Right lobe of liver (tissue), 4 donors: Measurements from ENCODE around the gene UGT1A8.

Source experiments
- POLR2A ChIP-seq: fragments of 450-650 bp; IDR thresholded peaks from one replicate; pipeline ENCODE4 v1.6.1; 2017; ENCODE audit warnings: antibody characterized with exemption, mild to moderate bottlenecking
- TF ChIP-seq, protein P1 (sequence below), 4 donors: fragments of 200-600 bp in 3 of 4; fragments of 450-650 bp in 1 of 4; IDR thresholded peaks; one replicate each; pipeline versions ENCODE4 v1.5.1 to v1.8.0; 2016 to 2022; ENCODE audit warnings: antibody characterized with exemption in 4 of 4, mild to moderate bottlenecking in 2 of 4
- donor health status: DM: no; HTN: no; CAD: no.
- donor health status: DM: no; HTN: no; CAD: no.
- donor health status: DM: no; HTN: yes; CAD: no.

DNA sequence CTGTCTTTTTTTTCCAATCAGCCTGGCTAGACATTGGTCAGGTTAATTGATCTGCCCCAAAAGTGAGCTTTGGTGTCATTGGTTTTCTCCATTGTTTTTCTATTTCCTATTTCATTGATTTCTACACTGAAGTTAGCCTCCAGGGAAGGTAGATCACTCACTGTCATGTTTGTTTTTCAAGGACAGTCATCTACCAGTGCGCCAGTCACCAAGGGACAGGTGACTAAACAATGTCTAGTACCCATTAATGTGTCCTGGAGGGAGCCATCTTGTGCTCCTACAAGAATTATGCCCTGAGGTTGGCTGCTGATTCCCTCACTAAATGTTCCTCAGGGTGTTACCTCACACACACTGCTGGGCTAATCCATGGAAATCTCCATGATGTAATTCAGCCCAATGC lies 33.2 kb upstream of the UGT1A8 start:
- TF ChIP-seq, protein P1, sequence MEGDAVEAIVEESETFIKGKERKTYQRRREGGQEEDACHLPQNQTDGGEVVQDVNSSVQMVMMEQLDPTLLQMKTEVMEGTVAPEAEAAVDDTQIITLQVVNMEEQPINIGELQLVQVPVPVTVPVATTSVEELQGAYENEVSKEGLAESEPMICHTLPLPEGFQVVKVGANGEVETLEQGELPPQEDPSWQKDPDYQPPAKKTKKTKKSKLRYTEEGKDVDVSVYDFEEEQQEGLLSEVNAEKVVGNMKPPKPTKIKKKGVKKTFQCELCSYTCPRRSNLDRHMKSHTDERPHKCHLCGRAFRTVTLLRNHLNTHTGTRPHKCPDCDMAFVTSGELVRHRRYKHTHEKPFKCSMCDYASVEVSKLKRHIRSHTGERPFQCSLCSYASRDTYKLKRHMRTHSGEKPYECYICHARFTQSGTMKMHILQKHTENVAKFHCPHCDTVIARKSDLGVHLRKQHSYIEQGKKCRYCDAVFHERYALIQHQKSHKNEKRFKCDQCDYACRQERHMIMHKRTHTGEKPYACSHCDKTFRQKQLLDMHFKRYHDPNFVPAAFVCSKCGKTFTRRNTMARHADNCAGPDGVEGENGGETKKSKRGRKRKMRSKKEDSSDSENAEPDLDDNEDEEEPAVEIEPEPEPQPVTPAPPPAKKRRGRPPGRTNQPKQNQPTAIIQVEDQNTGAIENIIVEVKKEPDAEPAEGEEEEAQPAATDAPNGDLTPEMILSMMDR (IDR thresholded peaks at IDR 0.05) = no peak
- no peak for TF ChIP-seq POLR2A
